SK-N-SH (cell line): Measurements from ENCODE around the gene HCN1. TPM values are rescaled to one million over a fixed set of nuclear protein-coding genes. Genes with fewer than 3 reads are reported as not detected.

ENCODE experiments used
- CTCF ChIA-PET: fragments of 300-600, 350-600 bp; formaldehyde crosslinking; extraction: SDS; loops from one replicate; lab custom pipeline; 2021; lab: Yijun Ruan, JAX
- POLR2A ChIA-PET: fragments of 350-600 bp; sonication (Branson Sonifier 250); formaldehyde crosslinking; extraction: SDS; loops from one replicate; lab custom pipeline; 2020; ENCODE audit warnings: antibody characterized with exemption, inconsistent platforms; lab: Yijun Ruan, JAX
- DNase-seq: peaks from one replicate; pipeline ENCODE4 v3.0.0; 2012
- H2AFZ ChIP-seq: fragments of 200-600 bp; sonication (generic); 2 replicates; pipeline ENCODE4 v1.8.1; 2016; ENCODE audit warnings: antibody characterized with exemption, mild to moderate bottlenecking, low read depth
- H3F3A ChIP-seq: fragments of 200-600 bp; sonication (generic); replicated peaks from 2 replicates; pipeline ENCODE3; 2016; ENCODE audit warnings: antibody characterized with exemption, mild to moderate bottlenecking; ENCODE audit not compliant: insufficient read depth
- H3K27ac ChIP-seq, 2 experiments: fragments of 200-500 bp in 1 of 2; fragments of 200-600 bp in 1 of 2; sonication (Bioruptor generic) in 1 of 2; sonication (generic), shearing (Covaris generic) in 1 of 2; 2 replicates each; pipeline versions ENCODE4 v1.5.1 to v1.6.1; 2014 to 2016; ENCODE audit warnings: low read depth in 2 of 2, inconsistent platforms in 1 of 2, low read length in 1 of 2, mild to moderate bottlenecking in 1 of 2, mixed read lengths in 1 of 2
- H3K27me3 ChIP-seq: fragments of 200-600 bp; sonication (generic), shearing (Covaris generic); 2 replicates; pipeline ENCODE4 v1.6.1; 2016; ENCODE audit warnings: mixed run types; ENCODE audit not compliant: insufficient read depth
- H3K36me3 ChIP-seq, 2 experiments: fragments of 200-500 bp in 1 of 2; fragments of 200-600 bp in 1 of 2; sonication (Bioruptor generic) in 1 of 2; sonication (generic) in 1 of 2; replicated peaks in 1 of 2; 2 replicates each; pipeline versions ENCODE3 to v1.5.1; 2014 to 2016; ENCODE audit warnings: low read length in 1 of 2, mild to moderate bottlenecking in 1 of 2; ENCODE audit not compliant: insufficient read depth in 2 of 2, control insufficient read depth in 1 of 2
- H3K4me1 ChIP-seq, 2 experiments: fragments of 200-500 bp in 1 of 2; fragments of 200-600 bp in 1 of 2; sonication (Bioruptor generic) in 1 of 2; sonication (generic), shearing (Covaris generic) in 1 of 2; 2 replicates each; pipeline versions ENCODE4 v1.5.1 to v1.6.1; 2014 to 2016; ENCODE audit warnings: low read depth in 1 of 2, low read length in 1 of 2, mixed run types in 1 of 2; ENCODE audit not compliant: insufficient read depth in 2 of 2, control insufficient read depth in 1 of 2
- H3K4me2 ChIP-seq: fragments of 200-600 bp; sonication (generic), shearing (Covaris generic); 2 replicates; pipeline ENCODE4 v1.6.1; 2017; ENCODE audit warnings: mixed run types
- H3K4me3 ChIP-seq, 2 experiments: fragments of 200-500 bp in 1 of 2; fragments of 200-600 bp in 1 of 2; sonication (Bioruptor generic) in 1 of 2; sonication (generic), shearing (Covaris generic) in 1 of 2; 2 replicates each; pipeline versions ENCODE4 v1.5.1 to v1.8.1; 2014 to 2016; ENCODE audit warnings: low read depth in 2 of 2, inconsistent platforms in 1 of 2, low read length in 1 of 2, mild to moderate bottlenecking in 1 of 2, mixed read lengths in 1 of 2, moderate library complexity in 1 of 2
- H3K79me2 ChIP-seq: fragments of 200-600 bp; sonication (generic); 2 replicates; pipeline ENCODE4 v1.8.1; 2017; ENCODE audit warnings: mild to moderate bottlenecking; ENCODE audit not compliant: insufficient read depth
- H3K9ac ChIP-seq: fragments of 200-600 bp; sonication (generic); 2 replicates; pipeline ENCODE4 v1.6.1; 2017; ENCODE audit warnings: mixed run types
- H3K9me2 ChIP-seq: fragments of 200-600 bp; sonication (generic); 2 replicates; pipeline ENCODE4 v1.6.1; 2017; ENCODE audit warnings: mixed run types
- H3K9me3 ChIP-seq: fragments of 200-600 bp; sonication (generic); 2 replicates; pipeline ENCODE4 v1.6.1; 2017; ENCODE audit warnings: mixed run types, mild to moderate bottlenecking, moderate library complexity
- H4K20me1 ChIP-seq: fragments of 200-600 bp; sonication (generic); 2 replicates; pipeline ENCODE4 v1.6.1; 2017; ENCODE audit warnings: mild to moderate bottlenecking, mixed run types; ENCODE audit not compliant: insufficient read depth
- ELF1 ChIP-seq: IDR thresholded peaks from 2 replicates; pipeline ENCODE4 v1.4.0; 2012
- FOSL2 ChIP-seq: IDR thresholded peaks from 2 replicates; pipeline ENCODE4 v1.4.0; 2012; ENCODE audit warnings: low read depth, mild to moderate bottlenecking, moderate library complexity, borderline replicate concordance
- FOXJ3 ChIP-seq: sonication (generic); formaldehyde crosslinking; IDR thresholded peaks from 2 replicates; pipeline ENCODE4 v1.5.1; 2020; ENCODE audit warnings: mild to moderate bottlenecking, missing genetic modification reagents
- GATA2 ChIP-seq: sonication (generic); formaldehyde crosslinking; IDR thresholded peaks from 2 replicates; pipeline ENCODE4 v1.5.0; 2020; ENCODE audit warnings: mild to moderate bottlenecking, missing genetic modification reagents
- MEF2A ChIP-seq: IDR thresholded peaks from 2 replicates; pipeline ENCODE4 v1.4.0; 2012; ENCODE audit warnings: low read depth, borderline replicate concordance
- MXI1 ChIP-seq: IDR thresholded peaks from 2 replicates; pipeline ENCODE4 v1.6.1; 2012; ENCODE audit warnings: mild to moderate bottlenecking, low read depth, low read length, improper control_type of control experiment
- RAD21 ChIP-seq: IDR thresholded peaks from 2 replicates; pipeline ENCODE4 v1.6.1; 2012; ENCODE audit warnings: mild to moderate bottlenecking, low read length
- RCOR1 ChIP-seq: fragments of 150-350 bp; IDR thresholded peaks from 2 replicates; pipeline ENCODE4 v1.6.1; 2017; ENCODE audit warnings: antibody characterized with exemption, low read length
- RFX5 ChIP-seq: IDR thresholded peaks from 2 replicates; pipeline ENCODE4 v1.6.1; 2012; ENCODE audit warnings: mild to moderate bottlenecking, improper control_type of control experiment, low read length
- RXRA ChIP-seq: IDR thresholded peaks from 2 replicates; pipeline ENCODE4 v1.4.0; 2012; ENCODE audit warnings: low read depth, mild to moderate bottlenecking, borderline replicate concordance
- TAF1 ChIP-seq: IDR thresholded peaks from 2 replicates; pipeline ENCODE4 v1.6.1; 2012; ENCODE audit warnings: low read depth, mild to moderate bottlenecking, low read length, moderate library complexity, borderline replicate concordance
- YY1 ChIP-seq: IDR thresholded peaks from 2 replicates; pipeline ENCODE4 v1.4.0; 2012; ENCODE audit warnings: low read depth, mild to moderate bottlenecking
- WGBS: methylation state at CpG from one replicate; pipeline ENCODE4 v1.1.6; 2017; ENCODE audit warnings: low lambda C conversion rate; 5-methylcytosine and 5-hydroxymethylcytosine counted together
- polyA plus RNA-seq, 3 experiments: library from polyadenylated mRNA; depleted of rRNA; stranded (reverse); fragments of >200 nt; gene quantifications; 2 replicates each; pipeline ENCODE4 v1.2.3, GENCODE V29; 2012
- TF ChIP-seq, protein P1 (sequence below): IDR thresholded peaks from 2 replicates; pipeline ENCODE4; 2012
- TF ChIP-seq, protein P2 (sequence below): fragments of 150-350 bp; IDR thresholded peaks from 2 replicates; pipeline ENCODE4 v1.6.1; 2017; ENCODE audit warnings: antibody characterized with exemption, low read length, low read depth, borderline replicate concordance
- TF ChIP-seq, protein P3 (sequence below): fragments of 200-600 bp; sonication (generic); IDR thresholded peaks from 2 replicates; pipeline ENCODE4 v1.6.1; 2017; ENCODE audit warnings: antibody characterized with exemption, mild to moderate bottlenecking, moderate library complexity

HCN1 gene
- polyA plus RNA-seq, 1 of the 3 experiments (the other 2 are of a cell fraction): not detected

- Histone ChIP-seq H3K79me2 (no peaks in the 10 kb centered on the region), H3K4me2 (no peak overlapping the region), H3K4me3 (no peak overlapping the region), H3K36me3 (no peaks in the 10 kb centered on the region), H3K9me3 (no peaks in the 10 kb centered on the region), H3K9ac (no peak overlapping the region), H4K20me1 (no peaks in the 10 kb centered on the region), H2AFZ (peak overlapping the region; percentile 78; the same call in 1 of the 2 replicates), H3F3A (no peaks in the 10 kb centered on the region), H3K27me3 (no peaks in the 10 kb centered on the region), H3K4me1 (peaks cover 0 to 18% of the 10 kb centered on the region in 2 experiments; a peak in 2 of 4 replicates), H3K9me2 (no peaks in the 10 kb centered on the region), H3K27ac (no peak overlapping the region; a peak in 1 of 4 replicates)
- WGBS: 14% methylated on average over 3 of the region's 3 CpGs
- ChIA-PET CTCF (no interaction called here), POLR2A (no interaction called here)
- TF ChIP-seq MXI1 (no peak), FOSL2 (0 out of 2 replicates have a peak, but pooled peaks have one; percentile 14), TAF1 (no peak)
- TF ChIP-seq, protein P1, sequence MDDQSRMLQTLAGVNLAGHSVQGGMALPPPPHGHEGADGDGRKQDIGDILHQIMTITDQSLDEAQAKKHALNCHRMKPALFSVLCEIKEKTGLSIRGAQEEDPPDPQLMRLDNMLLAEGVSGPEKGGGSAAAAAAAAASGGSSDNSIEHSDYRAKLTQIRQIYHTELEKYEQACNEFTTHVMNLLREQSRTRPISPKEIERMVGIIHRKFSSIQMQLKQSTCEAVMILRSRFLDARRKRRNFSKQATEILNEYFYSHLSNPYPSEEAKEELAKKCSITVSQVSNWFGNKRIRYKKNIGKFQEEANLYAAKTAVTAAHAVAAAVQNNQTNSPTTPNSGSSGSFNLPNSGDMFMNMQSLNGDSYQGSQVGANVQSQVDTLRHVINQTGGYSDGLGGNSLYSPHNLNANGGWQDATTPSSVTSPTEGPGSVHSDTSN: peak; percentile 27; the same call in 1 of the 2 replicates
- TF ChIP-seq, protein P2, sequence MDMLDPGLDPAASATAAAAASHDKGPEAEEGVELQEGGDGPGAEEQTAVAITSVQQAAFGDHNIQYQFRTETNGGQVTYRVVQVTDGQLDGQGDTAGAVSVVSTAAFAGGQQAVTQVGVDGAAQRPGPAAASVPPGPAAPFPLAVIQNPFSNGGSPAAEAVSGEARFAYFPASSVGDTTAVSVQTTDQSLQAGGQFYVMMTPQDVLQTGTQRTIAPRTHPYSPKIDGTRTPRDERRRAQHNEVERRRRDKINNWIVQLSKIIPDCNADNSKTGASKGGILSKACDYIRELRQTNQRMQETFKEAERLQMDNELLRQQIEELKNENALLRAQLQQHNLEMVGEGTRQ: no peak
- no peak for DNase-seq
Measured at GRCh38 chr5:45411971-45412612, 284.1 kb downstream of the HCN1 start.

DNA sequence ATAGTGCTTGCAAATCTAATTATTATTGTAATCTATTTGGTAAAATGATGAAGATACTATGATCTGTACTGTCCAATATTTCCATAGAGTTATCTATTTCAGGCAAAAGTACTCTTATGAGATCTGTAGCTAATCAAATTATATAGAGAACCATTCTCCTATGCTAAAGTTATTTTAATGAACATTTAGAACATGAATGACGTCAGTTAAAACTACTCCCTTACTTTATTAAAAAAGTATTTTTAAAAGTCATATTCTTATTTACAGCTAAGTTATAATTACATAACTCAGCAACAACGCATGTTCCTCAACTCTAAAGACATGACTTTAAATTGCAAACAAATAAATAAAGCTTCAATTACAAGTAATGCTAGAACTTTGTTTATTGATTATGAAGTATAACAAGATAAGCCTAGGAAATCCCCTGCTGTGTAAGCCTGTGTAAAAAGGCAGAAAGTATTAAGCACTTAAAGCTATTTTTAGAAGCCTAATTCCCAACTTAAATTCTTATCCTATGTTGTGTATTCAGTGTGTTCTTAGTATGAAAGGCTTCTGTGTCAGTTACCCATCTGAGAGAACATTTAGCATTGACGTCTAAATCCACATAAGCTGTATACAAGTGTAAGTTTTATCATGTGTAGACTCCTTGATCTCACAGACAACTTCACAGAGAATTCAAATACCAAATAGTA is 285.7 kb downstream of the HCN1 start:
- H3K27ac ChIP-seq: no peak overlapping the region
- DNase-seq: no peak
- peaks cover 0 to 18% of the 10 kb centered on the region in 2 experiments; a peak in 2 of 4 replicates for H3K4me1 ChIP-seq
- no peaks in the 10 kb centered on the region for H3F3A ChIP-seq
- no peaks in the 10 kb centered on the region for H3K9me3 ChIP-seq
- H3K9me2 ChIP-seq: no peaks in the 10 kb centered on the region
- no peak overlapping the region for H3K9ac ChIP-seq
- no peaks in the 10 kb centered on the region for H3K27me3 ChIP-seq
- POLR2A ChIA-PET: no interaction called here
- WGBS: 44% methylated on average over 3 of the region's 3 CpGs
- H3K4me3 ChIP-seq: no peak overlapping the region
- TF ChIP-seq RAD21: no peak
- TF ChIP-seq MXI1: no peak
- TF ChIP-seq FOXJ3 (CRISPR knock-in tag): no peak
- TF ChIP-seq YY1: no peak
- no peak for TF ChIP-seq MEF2A
- no peak for TF ChIP-seq RFX5
- TF ChIP-seq, protein P2: no peak
- TF ChIP-seq ELF1: no peak
- TF ChIP-seq GATA2 (CRISPR knock-in tag): no peak
- TF ChIP-seq, protein P3, sequence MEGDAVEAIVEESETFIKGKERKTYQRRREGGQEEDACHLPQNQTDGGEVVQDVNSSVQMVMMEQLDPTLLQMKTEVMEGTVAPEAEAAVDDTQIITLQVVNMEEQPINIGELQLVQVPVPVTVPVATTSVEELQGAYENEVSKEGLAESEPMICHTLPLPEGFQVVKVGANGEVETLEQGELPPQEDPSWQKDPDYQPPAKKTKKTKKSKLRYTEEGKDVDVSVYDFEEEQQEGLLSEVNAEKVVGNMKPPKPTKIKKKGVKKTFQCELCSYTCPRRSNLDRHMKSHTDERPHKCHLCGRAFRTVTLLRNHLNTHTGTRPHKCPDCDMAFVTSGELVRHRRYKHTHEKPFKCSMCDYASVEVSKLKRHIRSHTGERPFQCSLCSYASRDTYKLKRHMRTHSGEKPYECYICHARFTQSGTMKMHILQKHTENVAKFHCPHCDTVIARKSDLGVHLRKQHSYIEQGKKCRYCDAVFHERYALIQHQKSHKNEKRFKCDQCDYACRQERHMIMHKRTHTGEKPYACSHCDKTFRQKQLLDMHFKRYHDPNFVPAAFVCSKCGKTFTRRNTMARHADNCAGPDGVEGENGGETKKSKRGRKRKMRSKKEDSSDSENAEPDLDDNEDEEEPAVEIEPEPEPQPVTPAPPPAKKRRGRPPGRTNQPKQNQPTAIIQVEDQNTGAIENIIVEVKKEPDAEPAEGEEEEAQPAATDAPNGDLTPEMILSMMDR: no peak
- TF ChIP-seq RCOR1: no peak
- TF ChIP-seq RXRA: no peak
- H2AFZ ChIP-seq: 0 out of 2 replicates have a peak overlapping the region, but pooled peaks have one; percentile 9
- no peaks in the 10 kb centered on the region for H4K20me1 ChIP-seq
- H3K36me3 ChIP-seq: no peaks in the 10 kb centered on the region
- CTCF ChIA-PET: no interaction called here
- no peaks in the 10 kb centered on the region for H3K79me2 ChIP-seq
- H3K4me2 ChIP-seq: no peak overlapping the region
